Karpas-422 (cell line): ENCODE measurements around the gene CRYZL1. TPM values are rescaled to one million over a fixed set of nuclear protein-coding genes. Genes with fewer than 3 reads are reported as not detected.

Source experiments
- DNase-seq: peaks from one replicate; pipeline ENCODE4 v3.0.0-alpha.2; 2015
- H2AFZ ChIP-seq: fragments of 200-600 bp; sonication (generic); 2 replicates; pipeline ENCODE4 v1.6.1; 2014; ENCODE audit warnings: antibody characterized with exemption, low read length, mixed read lengths
- H3K27ac ChIP-seq: fragments of 200-600 bp; sonication (generic); 2 replicates; pipeline ENCODE4 v1.5.1; 2014; ENCODE audit warnings: mild to moderate bottlenecking, low read length, moderate library complexity
- H3K27me3 ChIP-seq: fragments of 200-600 bp; sonication (generic); 2 replicates; pipeline ENCODE4 v1.6.1; 2014; ENCODE audit warnings: low read length, mixed read lengths
- H3K36me3 ChIP-seq: fragments of 200-600 bp; sonication (generic); 2 replicates; pipeline ENCODE4 v1.6.1; 2014; ENCODE audit warnings: low read length, mixed read lengths; ENCODE audit not compliant: insufficient read depth
- H3K4me1 ChIP-seq: fragments of 200-600 bp; sonication (generic); 2 replicates; pipeline ENCODE4 v1.6.1; 2014; ENCODE audit warnings: mild to moderate bottlenecking, low read length, mixed read lengths
- H3K4me2 ChIP-seq: fragments of 200-600 bp; sonication (generic); 2 replicates; pipeline ENCODE4 v1.6.1; 2014; ENCODE audit warnings: low read length, low read depth, mild to moderate bottlenecking; ENCODE audit not compliant: poor library complexity, severe bottlenecking
- H3K4me3 ChIP-seq: fragments of 200-600 bp; sonication (generic); 2 replicates; pipeline ENCODE4 v1.5.1; 2014; ENCODE audit warnings: mild to moderate bottlenecking, antibody characterized with exemption, low read length, mixed read lengths
- H3K79me2 ChIP-seq: fragments of 200-600 bp; sonication (generic); 2 replicates; pipeline ENCODE4 v1.6.1; 2014; ENCODE audit warnings: mild to moderate bottlenecking, low read length, mixed read lengths
- H3K9ac ChIP-seq: fragments of 200-600 bp; sonication (generic); 2 replicates; pipeline ENCODE4 v1.6.0; 2014; ENCODE audit warnings: low read length
- H3K9me2 ChIP-seq: fragments of 200-600 bp; sonication (generic), shearing (Covaris generic); replicated peaks from 2 replicates; pipeline ENCODE4 v1.6.0; 2014; ENCODE audit warnings: mild to moderate bottlenecking, low read length, moderate library complexity; ENCODE audit not compliant: insufficient read depth
- H3K9me3 ChIP-seq: fragments of 300-700, 200-600 bp; sonication (generic); 2 replicates; pipeline ENCODE4 v1.6.1; 2014; ENCODE audit warnings: low read length, mixed read lengths
- H4K20me1 ChIP-seq: fragments of 200-600 bp; sonication (generic); 2 replicates; pipeline ENCODE4 v1.6.1; 2014; ENCODE audit warnings: mild to moderate bottlenecking, antibody characterized with exemption, low read length, low read depth; ENCODE audit not compliant: insufficient read depth
- total RNA-seq: library from RNA; depleted of rRNA; stranded (reverse); fragments of >200 nt; shearing (Covaris generic); gene quantifications from 2 replicates; pipeline ENCODE4 v1.2.3, GENCODE V29; 2014; ENCODE audit warnings: low replicate concordance

Gene CRYZL1
- total RNA-seq, 1 experiment from 2014 or later = 43.6 TPM

- Histone ChIP-seq H3K4me2 (no peak overlapping the region), H3K36me3 (no peaks in the 10 kb centered on the region), H2AFZ (no peak overlapping the region), H3K9ac (no peak overlapping the region), H3K9me3 (no peaks in the 10 kb centered on the region), H3K9me2 (no peaks in the 10 kb centered on the region), H3K4me3 (no peak overlapping the region), H3K27me3 (no peaks in the 10 kb centered on the region), H3K27ac (no peak overlapping the region), H4K20me1 (0 out of 2 replicates have a peak, but pooled peaks cover 4% of the 10 kb centered on the region), H3K79me2 (no peaks in the 10 kb centered on the region), H3K4me1 (no peaks in the 10 kb centered on the region)
- no peak for DNase-seq
Observed at GRCh38 chr21:33658919-33659567, 17.5 kb upstream of the CRYZL1 start.

- no peaks in the 10 kb centered on the region for H3K4me1 ChIP-seq
- H3K4me2 ChIP-seq = no peak overlapping the region
- H3K9ac ChIP-seq = no peak overlapping the region
- no peaks in the 10 kb centered on the region for H3K36me3 ChIP-seq
- H3K4me3 ChIP-seq = no peak overlapping the region
- no peak overlapping the region for H3K27ac ChIP-seq
- no peak overlapping the region for H2AFZ ChIP-seq
- H4K20me1 ChIP-seq = 0 out of 2 replicates have a peak, but pooled peaks cover 4% of the 10 kb centered on the region
- no peaks in the 10 kb centered on the region for H3K79me2 ChIP-seq
- H3K9me3 ChIP-seq = no peaks in the 10 kb centered on the region
- no peaks in the 10 kb centered on the region for H3K9me2 ChIP-seq
- H3K27me3 ChIP-seq = no peaks in the 10 kb centered on the region
- DNase-seq = no peak
Observed at GRCh38 chr21:33657124-33657820, 15.7 kb upstream of the CRYZL1 start.

- no peaks in the 10 kb centered on the region for H3K36me3 ChIP-seq
- 0 out of 2 replicates have a peak, but pooled peaks cover 4% of the 10 kb centered on the region for H4K20me1 ChIP-seq
- H3K9me3 ChIP-seq = no peaks in the 10 kb centered on the region
- no peak overlapping the region for H3K4me2 ChIP-seq
- no peak overlapping the region for H3K27ac ChIP-seq
- H3K79me2 ChIP-seq = no peaks in the 10 kb centered on the region
- no peak overlapping the region for H3K4me3 ChIP-seq
- no peaks in the 10 kb centered on the region for H3K27me3 ChIP-seq
- no peak for DNase-seq
- H3K4me1 ChIP-seq = no peaks in the 10 kb centered on the region
- no peak overlapping the region for H3K9ac ChIP-seq
- H2AFZ ChIP-seq = no peak overlapping the region
- H3K9me2 ChIP-seq = no peaks in the 10 kb centered on the region
Observed at GRCh38 chr21:33655588-33656221, 14.2 kb upstream of the CRYZL1 start.

- DNase-seq = no peak
- Histone ChIP-seq H3K27me3 (no peaks in the 10 kb centered on the region), H3K9ac (no peak overlapping the region), H3K27ac (no peak overlapping the region), H3K9me3 (no peaks in the 10 kb centered on the region), H3K4me1 (no peaks in the 10 kb centered on the region), H2AFZ (no peak overlapping the region), H3K36me3 (no peaks in the 10 kb centered on the region), H4K20me1 (0 out of 2 replicates have a peak, but pooled peaks cover 4% of the 10 kb centered on the region), H3K79me2 (no peaks in the 10 kb centered on the region), H3K9me2 (no peaks in the 10 kb centered on the region), H3K4me3 (no peak overlapping the region), H3K4me2 (no peak overlapping the region)
Observed at GRCh38 chr21:33654412-33654811, 12.9 kb upstream of the CRYZL1 start.

GRCh38 chr21:33651965-33652680 is 10.6 kb upstream of the CRYZL1 start:
- peaks cover 12% of the 10 kb centered on the region; the same call in 1 of the 2 replicates for H4K20me1 ChIP-seq
- no peaks in the 10 kb centered on the region for H3K27me3 ChIP-seq
- no peaks in the 10 kb centered on the region for H3K36me3 ChIP-seq
- no peak for DNase-seq
- no peaks in the 10 kb centered on the region for H3K4me1 ChIP-seq
- no peak overlapping the region for H3K4me2 ChIP-seq
- H3K4me3 ChIP-seq = no peak overlapping the region
- no peak overlapping the region for H3K27ac ChIP-seq
- no peaks in the 10 kb centered on the region for H3K9me3 ChIP-seq
- H3K9me2 ChIP-seq = no peaks in the 10 kb centered on the region
- H2AFZ ChIP-seq = no peak overlapping the region
- no peak overlapping the region for H3K9ac ChIP-seq
- no peaks in the 10 kb centered on the region for H3K79me2 ChIP-seq

- H3K4me1 ChIP-seq = no peaks in the 10 kb centered on the region
- no peak overlapping the region for H2AFZ ChIP-seq
- H3K27me3 ChIP-seq = no peaks in the 10 kb centered on the region
- H3K9me2 ChIP-seq = no peaks in the 10 kb centered on the region
- no peak overlapping the region for H3K4me2 ChIP-seq
- H3K4me3 ChIP-seq = no peak overlapping the region
- no peaks in the 10 kb centered on the region for H3K36me3 ChIP-seq
- H3K9ac ChIP-seq = no peak overlapping the region
- no peak overlapping the region for H3K27ac ChIP-seq
- no peaks in the 10 kb centered on the region for H3K79me2 ChIP-seq
- no peaks in the 10 kb centered on the region for H3K9me3 ChIP-seq
- DNase-seq = no peak
- H4K20me1 ChIP-seq = peaks cover 12% of the 10 kb centered on the region; the same call in 1 of the 2 replicates
Observed at GRCh38 chr21:33650929-33651509, 9.5 kb upstream of the CRYZL1 start.

GRCh38 chr21:33650230-33650629 is 8.7 kb upstream of the CRYZL1 start:
- H3K4me2 ChIP-seq = no peak overlapping the region
- H3K79me2 ChIP-seq = no peaks in the 10 kb centered on the region

More at GRCh38 chr21:33650230-33650629, 8.7 kb upstream of the CRYZL1 start:
- H3K4me3 ChIP-seq = no peak overlapping the region
- no peaks in the 10 kb centered on the region for H3K27me3 ChIP-seq
- H3K9me3 ChIP-seq = no peaks in the 10 kb centered on the region
- H3K9me2 ChIP-seq = no peaks in the 10 kb centered on the region
- no peaks in the 10 kb centered on the region for H3K4me1 ChIP-seq
- DNase-seq = no peak
- H3K9ac ChIP-seq = no peak overlapping the region
- no peaks in the 10 kb centered on the region for H3K36me3 ChIP-seq
- no peak overlapping the region for H2AFZ ChIP-seq
- H4K20me1 ChIP-seq = peaks cover 12% of the 10 kb centered on the region; the same call in 1 of the 2 replicates
- H3K27ac ChIP-seq = no peak overlapping the region
